Stimulated activated CD8-positive, alpha-beta memory T cell treated with anti-CD3 and anti-CD28 coated beads, Interleukin-7, amount 100 ng/mL, for 48 hours (primary cell): ENCODE measurements around the gene GRID1.

ENCODE experiments used
- DNase-seq, 2 donors: peaks; one replicate each; pipeline ENCODE4 v3.0.0-alpha.2; 2020; ENCODE audit warnings: low read depth in 1 of 2; ENCODE audit errors: extremely low read depth in 1 of 2

Gene GRID1

GRCh38 chr10:85791818-85792532, 574.6 kb downstream of the GRID1 start:
- DNase-seq = no peak

DNA sequence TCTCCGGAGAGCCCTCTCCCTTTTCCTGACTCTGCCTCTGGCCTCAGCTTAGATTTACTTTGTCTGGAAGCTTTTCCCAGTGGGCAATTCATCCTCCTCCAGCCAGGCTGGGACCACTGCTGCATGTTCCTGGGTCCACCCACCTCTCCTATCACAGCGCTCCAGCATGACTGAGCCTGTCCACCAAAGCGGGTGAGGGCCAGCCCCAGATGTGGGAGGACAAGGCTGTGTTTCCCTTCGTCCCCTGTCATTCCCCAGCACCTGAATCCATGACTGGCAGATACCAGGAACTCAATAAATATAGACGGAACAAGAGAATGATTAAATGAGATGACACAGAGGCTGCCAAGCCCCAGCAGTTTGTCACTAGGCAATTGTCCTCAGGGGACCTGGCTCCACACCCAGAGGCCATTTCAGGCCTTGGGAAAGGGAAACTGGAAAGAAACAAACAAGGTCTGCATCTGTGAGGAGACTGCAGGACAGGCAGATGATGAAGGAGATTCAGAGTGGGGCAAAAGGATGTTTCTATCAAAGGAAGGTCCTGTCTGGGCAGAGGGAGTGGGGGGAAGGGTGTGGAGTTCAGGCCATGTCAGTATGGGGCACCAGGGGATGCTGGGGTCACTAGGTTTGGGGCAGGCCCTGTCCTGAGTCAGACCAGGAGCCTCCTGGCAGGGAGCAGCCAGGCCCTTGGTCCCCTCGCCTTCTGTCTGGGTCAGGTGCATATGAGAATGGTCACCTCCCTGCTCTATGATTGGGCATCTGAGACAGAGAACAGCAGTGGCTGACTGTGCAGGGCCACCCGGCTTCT, 576.4 kb downstream of the GRID1 start:
- no peak for DNase-seq

DNA sequence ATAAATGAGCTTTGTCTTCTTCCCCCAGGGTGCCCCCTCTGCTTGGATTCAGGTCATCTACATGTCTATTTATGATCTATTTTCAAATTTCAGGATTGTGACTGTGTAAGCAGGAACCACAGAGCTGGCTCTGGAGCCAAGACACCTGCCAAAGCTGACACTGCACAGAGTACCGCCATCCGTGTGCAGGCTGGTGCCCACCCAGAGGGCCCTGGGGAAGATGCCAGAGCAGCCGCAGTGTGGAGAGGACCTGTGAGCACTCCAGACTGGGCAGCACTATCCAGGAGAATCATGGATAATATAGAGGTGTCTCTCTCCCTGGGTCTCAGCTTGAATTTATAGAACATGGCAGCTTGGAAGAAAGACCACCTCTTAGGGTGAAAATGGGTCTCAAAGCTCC, 577.5 kb downstream of the GRID1 start:
- no peak for DNase-seq

DNA sequence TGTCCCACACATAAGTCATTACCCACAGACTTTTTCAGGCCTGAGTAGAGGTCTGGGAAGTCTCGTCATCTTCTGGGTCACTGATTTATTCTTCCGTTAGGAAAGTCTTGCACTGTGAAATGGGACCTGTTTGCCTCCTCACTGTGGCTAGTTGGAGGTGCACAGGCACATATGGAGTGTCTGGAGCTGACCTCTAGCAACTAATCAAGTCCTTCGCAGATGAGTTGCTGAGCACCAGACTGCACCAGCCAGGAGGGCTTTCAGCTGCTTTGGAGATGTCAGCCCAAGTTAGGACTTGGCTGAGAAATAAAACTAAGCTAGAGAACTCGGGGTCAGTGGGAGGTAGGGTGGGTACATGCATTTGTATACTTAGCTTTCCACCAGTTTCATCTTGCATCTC, 578.0 kb downstream of the GRID1 start:
- no peak for DNase-seq

GRCh38 chr10:85787881-85788280, 578.7 kb downstream of the GRID1 start:
- no peak for DNase-seq

- no peak for DNase-seq
Measured at GRCh38 chr10:85787393-85787792, 579.2 kb downstream of the GRID1 start.

DNA sequence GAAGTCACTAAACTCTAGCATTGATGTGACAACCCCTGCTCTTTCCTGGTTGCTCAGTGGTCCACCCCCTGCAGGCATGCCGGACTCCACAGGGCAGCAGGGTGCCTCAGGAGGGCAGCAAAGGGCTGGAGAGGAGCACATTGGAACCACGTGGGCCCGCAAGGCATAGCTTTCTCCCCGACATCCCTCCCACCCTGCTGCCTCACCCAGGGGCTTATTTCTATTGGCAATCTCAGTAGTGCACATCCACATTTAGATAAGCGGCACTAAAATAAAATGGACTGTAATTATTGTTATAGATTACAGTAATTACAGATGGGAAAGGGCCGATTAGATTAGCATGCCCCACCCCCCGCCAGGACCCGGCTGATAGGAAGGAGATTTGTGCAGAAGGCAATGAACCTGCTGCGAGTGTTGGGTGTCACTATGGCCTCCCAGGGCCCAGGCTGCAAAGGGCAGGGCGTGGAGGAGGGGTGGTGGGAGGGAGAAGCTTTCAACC, 580.1 kb downstream of the GRID1 start:
- DNase-seq = no peak

DNA sequence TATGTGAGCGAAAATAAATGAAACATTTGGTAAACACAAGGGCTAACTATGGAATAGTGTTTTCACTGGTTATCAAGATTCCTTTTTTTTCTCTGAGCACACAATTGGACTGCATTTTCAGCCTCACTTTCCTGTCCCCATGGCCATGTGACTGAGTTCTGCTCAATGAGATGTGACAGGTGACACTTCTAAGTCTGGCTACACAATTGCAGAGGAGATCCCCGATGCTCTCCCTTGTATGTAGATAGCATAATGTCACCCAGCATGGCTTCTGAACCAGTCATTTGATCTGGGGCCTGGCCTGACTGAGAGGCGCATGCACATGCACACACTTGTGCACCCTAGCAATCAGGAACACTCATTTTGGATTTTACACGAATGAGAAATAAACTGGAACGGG, 581.8 kb downstream of the GRID1 start:
- no peak for DNase-seq

DNA sequence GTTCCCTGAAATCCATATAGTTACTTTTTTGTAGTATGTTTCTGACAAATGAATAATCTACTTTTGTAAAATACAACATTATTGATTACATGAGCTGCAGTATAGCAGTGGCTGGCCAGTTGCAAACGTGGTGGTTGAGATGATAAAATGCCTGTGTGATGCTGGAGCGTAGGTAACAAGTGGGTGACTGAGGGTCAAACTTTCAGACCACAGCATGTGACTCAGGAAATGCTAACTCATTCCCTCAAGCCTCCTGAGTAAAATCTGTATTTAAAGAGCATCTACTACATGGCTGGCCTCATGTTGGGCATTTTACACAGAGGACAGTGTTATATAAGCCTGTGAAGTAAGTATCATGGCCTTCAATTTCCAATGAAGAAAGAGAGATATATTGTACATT, 585.2 kb downstream of the GRID1 start:
- no peak for DNase-seq

DNA sequence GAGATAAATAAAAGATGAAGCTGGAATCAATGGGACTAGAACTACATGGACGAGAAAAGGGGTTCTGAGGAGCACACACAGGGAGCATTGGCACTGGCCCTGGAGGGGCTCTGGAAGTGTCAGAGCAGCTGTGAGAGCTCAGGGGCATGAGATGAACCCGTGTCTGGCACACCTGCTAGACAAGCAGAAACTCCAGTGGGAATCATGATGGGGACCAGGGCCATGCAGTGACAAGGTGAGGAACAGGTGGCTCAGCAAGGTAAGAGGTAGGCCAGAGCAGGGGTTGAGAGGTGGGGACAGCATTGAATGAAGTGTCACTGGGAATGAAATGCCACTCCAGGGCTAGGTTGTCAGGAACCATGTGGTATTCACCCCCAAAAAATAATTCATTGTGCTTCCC, 588.5 kb downstream of the GRID1 start:
- no peak for DNase-seq

GRCh38 chr10:85767891-85768290, 598.7 kb downstream of the GRID1 start:
- DNase-seq = no peak

DNA sequence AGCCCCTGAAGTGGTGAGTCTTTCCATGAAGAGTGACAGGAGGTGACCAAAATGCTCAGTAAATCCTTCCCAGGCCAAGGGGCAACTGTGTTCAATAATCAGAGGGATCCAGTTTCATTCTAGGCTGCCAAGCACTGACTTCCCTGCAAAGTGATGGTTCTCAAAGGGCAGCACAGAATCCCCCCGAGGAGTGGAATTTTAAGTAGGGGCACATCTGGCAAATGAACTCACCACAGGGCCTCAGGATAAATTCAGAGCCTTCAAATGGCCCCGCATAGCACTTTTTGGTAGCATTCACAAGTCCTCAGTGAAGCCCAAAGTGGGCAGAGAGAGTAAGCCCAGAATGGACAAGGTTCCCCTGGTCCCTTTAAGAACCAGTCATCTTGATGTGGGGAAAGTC, 602.5 kb downstream of the GRID1 start:
- no peak for DNase-seq

GRCh38 chr10:85761906-85762445, 604.6 kb downstream of the GRID1 start:
- no peak for DNase-seq

GRCh38 chr10:85741626-85742300, 624.8 kb downstream of the GRID1 start:
- DNase-seq = no peak

- DNase-seq = no peak
Measured at GRCh38 chr10:85735997-85736396, 630.6 kb downstream of the GRID1 start.

- no peak for DNase-seq
Measured at GRCh38 chr10:85734791-85735190, 631.8 kb downstream of the GRID1 start.

- no peak for DNase-seq
Measured at GRCh38 chr10:85724215-85724614, 642.4 kb downstream of the GRID1 start.

DNA sequence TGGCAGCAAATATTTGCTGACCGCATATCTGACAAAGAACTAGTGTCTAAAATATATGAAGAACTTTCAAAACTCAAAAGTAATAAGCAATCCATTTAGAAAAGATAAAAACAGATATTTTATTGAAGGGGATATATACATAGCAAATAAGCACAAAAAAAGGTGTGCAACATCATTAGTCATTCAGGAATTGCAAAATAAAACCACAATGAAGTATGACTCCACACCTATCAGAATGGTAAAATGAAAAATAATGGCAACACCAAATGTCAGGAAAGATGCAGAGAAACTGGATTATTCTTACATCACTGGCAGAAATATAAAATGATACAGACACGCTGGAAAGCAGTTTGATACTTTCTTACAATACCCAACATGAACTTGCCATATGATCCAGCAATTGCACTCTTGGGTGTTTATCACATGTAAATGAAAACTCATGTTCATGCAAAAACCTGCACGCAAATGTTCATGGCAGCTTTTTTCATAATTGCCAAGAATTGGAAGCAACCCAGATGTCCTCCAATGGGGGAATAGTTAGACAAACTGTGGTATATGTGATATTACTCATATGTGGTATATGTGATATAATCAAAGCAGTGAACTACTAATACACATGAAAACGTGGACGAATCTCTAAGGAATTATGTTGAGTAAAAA, 645.5 kb downstream of the GRID1 start:
- DNase-seq = no peak

- DNase-seq = no peak
Measured at GRCh38 chr10:85719408-85719807, 647.2 kb downstream of the GRID1 start.

DNA sequence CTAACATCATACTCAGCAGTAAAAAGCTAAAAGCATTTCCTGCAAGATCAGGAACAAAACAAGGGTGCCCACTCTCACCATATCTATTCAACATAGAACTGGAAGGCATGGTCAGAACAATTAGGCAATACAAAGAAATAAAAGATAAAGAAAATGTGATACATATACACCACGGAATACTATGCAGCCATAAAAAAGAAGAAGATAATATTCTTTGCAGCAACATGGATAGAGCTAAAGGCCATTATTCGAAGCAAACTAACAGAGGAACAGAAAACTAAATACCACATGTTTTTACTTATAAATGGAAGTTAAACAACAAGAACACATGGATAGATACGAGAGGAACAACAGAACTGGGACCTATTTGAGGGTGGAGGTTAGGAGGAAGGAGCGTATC, 652.7 kb downstream of the GRID1 start:
- DNase-seq = no peak

- DNase-seq = no peak
Measured at GRCh38 chr10:85702768-85703167, 663.8 kb downstream of the GRID1 start.
